ENCODE measurements around the gene FKBP4.
"Not testable (repeated sequence)": the region's sequence is repeated elsewhere in the genome, so short reads cannot be mapped to it uniquely, and the experiment has no call there.

Gene FKBP4

GRCh38 chr12:2794736-2795289 lies at the start of gene FKBP4:
Gene FKBP4, plus strand, starts transcription at chr12:2794970. Its CDS starts 170 bp downstream, at chr12:2795140.
- peak; percentile 64 for DNase-seq (ENCODE audit: low spot score)

- DNase-seq (ENCODE audit: low spot score): no peak
Observed at GRCh38 chr12:2745655-2746054, 49.1 kb upstream of the FKBP4 start.

GRCh38 chr12:2749580-2749979 lies 45.2 kb upstream of the FKBP4 start:
- DNase-seq (ENCODE audit: low spot score): no peak

- DNase-seq (ENCODE audit: low spot score): no peak
Observed at GRCh38 chr12:2750185-2750584, 44.6 kb upstream of the FKBP4 start.

GRCh38 chr12:2751230-2751629 lies 43.5 kb upstream of the FKBP4 start:
- DNase-seq (ENCODE audit: low spot score): no peak

GRCh38 chr12:2751686-2752085 lies 43.1 kb upstream of the FKBP4 start:
- no peak for DNase-seq (ENCODE audit: low spot score)

- peak; percentile 60 for DNase-seq (ENCODE audit: low spot score)
Observed at GRCh38 chr12:2752676-2753371, 41.9 kb upstream of the FKBP4 start.

- no peak for DNase-seq (ENCODE audit: low spot score)
Observed at GRCh38 chr12:2753536-2753935, 41.2 kb upstream of the FKBP4 start.

- no peak for DNase-seq (ENCODE audit: low spot score)
Observed at GRCh38 chr12:2754208-2754607, 40.6 kb upstream of the FKBP4 start.

GRCh38 chr12:2756756-2757155 lies 38.0 kb upstream of the FKBP4 start:
- no peak for DNase-seq (ENCODE audit: low spot score)

- no peak for DNase-seq (ENCODE audit: low spot score)
Observed at GRCh38 chr12:2759733-2760132, 35.0 kb upstream of the FKBP4 start.

- no peak for DNase-seq (ENCODE audit: low spot score)
Observed at GRCh38 chr12:2764398-2764797, 30.4 kb upstream of the FKBP4 start.

GRCh38 chr12:2765052-2765451 lies 29.7 kb upstream of the FKBP4 start:
- no peak for DNase-seq (ENCODE audit: low spot score)

GRCh38 chr12:2765608-2766007 lies 29.2 kb upstream of the FKBP4 start:
- DNase-seq (ENCODE audit: low spot score): no peak

- no peak for DNase-seq (ENCODE audit: low spot score)
Observed at GRCh38 chr12:2768224-2768961, 26.4 kb upstream of the FKBP4 start.

GRCh38 chr12:2769866-2770533 lies 24.8 kb upstream of the FKBP4 start:
- no peak for DNase-seq (ENCODE audit: low spot score)

- not testable (repeated sequence) for DNase-seq (ENCODE audit: low spot score)
Observed at GRCh38 chr12:2770544-2770943, 24.2 kb upstream of the FKBP4 start.

- no peak for DNase-seq (ENCODE audit: low spot score)
Observed at GRCh38 chr12:2772370-2772769, 22.4 kb upstream of the FKBP4 start.

GRCh38 chr12:2773199-2773875 lies 21.4 kb upstream of the FKBP4 start:
- no peak for DNase-seq (ENCODE audit: low spot score)

GRCh38 chr12:2775431-2775830 lies 19.3 kb upstream of the FKBP4 start:
- no peak for DNase-seq (ENCODE audit: low spot score)

GRCh38 chr12:2776129-2776806 lies 18.5 kb upstream of the FKBP4 start:
- no peak for DNase-seq (ENCODE audit: low spot score)

- DNase-seq (ENCODE audit: low spot score): no peak
Observed at GRCh38 chr12:2779281-2779680, 15.5 kb upstream of the FKBP4 start.
